Rectal smooth muscle tissue (tissue), 1 donor: ENCODE measurements around the gene MYH2.

Source experiments
- H3K27ac ChIP-seq: one replicate; pipeline ENCODE4 v1.7.0; 2013; ENCODE audit warnings: low read depth, low read length, inconsistent platforms
- H3K27me3 ChIP-seq: one replicate; pipeline ENCODE4 v1.7.0; 2013; ENCODE audit warnings: low read length; ENCODE audit not compliant: control insufficient read depth, insufficient read depth
- H3K36me3 ChIP-seq: one replicate; pipeline ENCODE4 v1.7.0; 2013; ENCODE audit warnings: low read length; ENCODE audit not compliant: control insufficient read depth, insufficient read depth
- H3K4me1 ChIP-seq: one replicate; pipeline ENCODE4 v1.7.0; 2013; ENCODE audit warnings: low read length; ENCODE audit not compliant: control insufficient read depth, insufficient read depth
- H3K4me3 ChIP-seq: one replicate; pipeline ENCODE4 v1.7.0; 2013; ENCODE audit warnings: low read length
- H3K9ac ChIP-seq: one replicate; pipeline ENCODE4 v1.7.0; 2013; ENCODE audit warnings: low read length

The MYH2 gene

DNA sequence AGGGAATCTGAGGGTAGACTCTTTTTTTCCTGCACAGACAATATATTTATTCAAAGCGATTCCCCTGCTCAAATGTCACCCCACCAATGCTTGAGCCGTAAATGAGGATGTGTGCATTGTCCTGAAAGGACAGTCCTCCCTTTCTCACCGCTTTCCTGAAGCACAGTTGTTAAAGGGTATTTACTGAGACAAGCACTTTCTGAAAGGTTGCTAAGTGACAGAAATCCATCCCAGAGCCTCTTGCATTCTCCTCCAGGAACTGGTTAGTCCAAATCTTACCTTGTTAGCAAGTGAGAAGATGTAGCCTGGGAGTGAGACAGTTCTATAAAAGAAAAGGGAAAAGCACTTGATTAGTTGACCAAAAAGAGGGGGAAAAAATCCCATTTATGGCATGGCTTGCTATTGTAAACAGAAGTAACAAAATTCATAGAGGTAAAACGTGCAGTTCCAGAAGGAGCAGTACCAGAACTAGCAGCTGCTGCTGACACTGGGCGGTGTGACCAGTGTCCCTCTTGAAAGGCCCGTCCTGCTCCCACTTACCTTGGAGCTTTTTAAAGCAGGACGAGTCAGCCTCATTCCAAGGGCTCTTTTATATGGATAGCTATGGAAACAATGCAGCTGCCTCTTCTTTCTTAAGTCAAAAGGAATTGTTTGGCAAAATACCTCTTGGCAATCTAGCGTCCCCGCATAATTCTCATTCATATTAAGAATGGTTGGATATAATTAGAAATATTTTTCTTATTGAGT lies at the start of gene MYH2:
Gene MYH2, minus strand, starts transcription at position 563 of the 747 bp plus-strand sequence. CDS start 1,738 bp downstream, outside the sequence.
- Histone ChIP-seq H3K36me3 (no peaks in the 10 kb centered on the region), H3K4me1 (no peaks in the 10 kb centered on the region), H3K9ac (no peak within 1 kb of the TSS), H3K27ac (no peak within 1 kb of the TSS), H3K27me3 (no peaks in the 10 kb centered on the region), H3K4me3 (no peak within 1 kb of the TSS)

DNA sequence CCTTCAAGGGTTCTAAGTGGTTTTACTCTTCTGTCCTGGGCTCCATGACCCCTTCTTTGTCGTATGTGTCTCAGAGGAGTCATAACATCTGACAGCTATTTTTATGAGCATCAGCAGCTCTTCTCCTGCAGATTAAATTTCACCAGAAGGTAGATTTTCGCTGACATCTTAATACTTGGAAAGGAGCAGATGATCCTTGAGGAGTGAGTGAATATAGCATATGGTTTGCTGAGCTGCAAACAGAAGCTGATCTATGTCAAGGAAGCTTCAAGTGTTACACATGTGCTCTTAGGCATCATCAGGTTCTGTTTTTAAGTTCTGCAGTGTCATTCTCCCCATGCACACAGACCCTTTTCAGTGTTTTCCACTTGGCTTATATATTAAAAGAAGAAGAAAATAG lies 49.2 kb upstream of the MYH2 start:
- Histone ChIP-seq H3K27me3 (no peaks in the 10 kb centered on the region), H3K36me3 (no peaks in the 10 kb centered on the region), H3K4me3 (no peak overlapping the region), H3K27ac (no peak overlapping the region), H3K9ac (no peak overlapping the region), H3K4me1 (no peaks in the 10 kb centered on the region)

DNA sequence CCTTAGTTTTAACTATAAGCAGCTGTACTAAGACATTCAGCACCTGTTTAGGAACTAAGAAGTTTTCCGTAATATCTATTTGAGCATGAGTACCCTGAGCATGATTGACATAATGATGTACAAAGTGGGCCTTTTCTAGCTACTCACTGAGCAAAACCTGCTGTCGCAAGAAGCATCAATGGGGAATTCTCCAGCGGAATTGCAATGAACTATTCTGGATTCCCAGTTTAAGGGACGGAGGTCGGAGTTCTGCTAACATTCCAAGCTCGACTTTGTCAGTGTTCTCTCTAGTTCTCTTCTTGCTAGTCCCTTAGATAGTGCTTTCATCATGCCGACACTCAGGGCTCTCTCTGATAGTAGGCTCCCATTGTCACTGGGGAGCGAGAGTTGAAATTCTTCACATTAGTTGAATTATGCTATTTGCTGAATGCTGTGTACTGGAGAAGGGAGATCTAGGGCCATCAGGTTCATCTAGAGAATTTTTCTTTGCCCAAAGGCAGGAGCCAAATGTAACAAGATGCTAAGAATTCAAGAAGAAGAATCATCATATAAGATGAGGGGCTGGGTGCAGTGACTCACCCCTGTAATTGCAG lies 40.2 kb upstream of the MYH2 start:
- Histone ChIP-seq H3K9ac (no peak overlapping the region), H3K27me3 (no peaks in the 10 kb centered on the region), H3K36me3 (no peaks in the 10 kb centered on the region), H3K27ac (no peak overlapping the region), H3K4me3 (no peak overlapping the region), H3K4me1 (no peaks in the 10 kb centered on the region)

DNA sequence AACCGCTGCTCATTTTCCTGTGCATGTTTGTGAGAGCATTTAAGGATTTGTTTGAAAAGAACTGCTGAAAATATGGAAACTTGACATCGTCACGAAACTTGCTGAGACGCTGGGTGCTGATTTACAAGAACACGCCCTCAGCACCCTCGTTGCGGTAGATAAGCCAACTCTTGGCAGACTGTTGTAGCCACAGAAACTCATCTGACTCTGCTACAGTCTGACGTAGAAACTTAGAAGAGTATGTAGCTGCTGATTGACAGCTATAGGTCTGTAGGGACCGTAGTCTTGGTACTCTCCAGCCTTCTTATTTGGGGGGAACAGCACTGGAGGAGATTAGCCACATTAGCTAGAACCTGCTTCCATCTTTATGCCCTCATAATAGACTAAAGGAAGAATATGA lies 36.1 kb upstream of the MYH2 start:
- Histone ChIP-seq H3K9ac (no peak overlapping the region), H3K4me1 (no peaks in the 10 kb centered on the region), H3K36me3 (no peaks in the 10 kb centered on the region), H3K27ac (no peak overlapping the region), H3K4me3 (no peak overlapping the region), H3K27me3 (no peaks in the 10 kb centered on the region)

DNA sequence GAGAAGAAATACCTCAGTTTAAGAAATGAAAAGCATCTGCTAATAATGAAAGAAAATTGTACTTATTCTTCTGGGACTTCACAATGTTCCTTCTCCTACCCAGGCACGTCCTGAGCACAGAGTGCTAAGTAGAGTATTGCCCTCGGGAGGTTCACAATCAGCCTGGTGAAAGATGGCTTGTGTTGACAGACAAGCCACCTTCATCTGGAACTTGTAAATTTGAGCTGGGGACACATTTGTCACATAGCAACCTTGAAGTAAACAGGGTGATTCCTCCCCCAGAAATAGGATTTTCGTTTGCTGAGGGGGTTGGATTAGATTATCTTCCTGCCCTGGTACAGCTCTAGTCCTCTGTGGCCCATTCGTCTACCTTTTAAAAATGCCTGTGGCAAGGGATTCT lies 34.4 kb upstream of the MYH2 start:
- Histone ChIP-seq H3K27me3 (no peaks in the 10 kb centered on the region), H3K4me3 (no peak overlapping the region), H3K27ac (no peak overlapping the region), H3K36me3 (no peaks in the 10 kb centered on the region), H3K9ac (no peak overlapping the region), H3K4me1 (no peaks in the 10 kb centered on the region)

DNA sequence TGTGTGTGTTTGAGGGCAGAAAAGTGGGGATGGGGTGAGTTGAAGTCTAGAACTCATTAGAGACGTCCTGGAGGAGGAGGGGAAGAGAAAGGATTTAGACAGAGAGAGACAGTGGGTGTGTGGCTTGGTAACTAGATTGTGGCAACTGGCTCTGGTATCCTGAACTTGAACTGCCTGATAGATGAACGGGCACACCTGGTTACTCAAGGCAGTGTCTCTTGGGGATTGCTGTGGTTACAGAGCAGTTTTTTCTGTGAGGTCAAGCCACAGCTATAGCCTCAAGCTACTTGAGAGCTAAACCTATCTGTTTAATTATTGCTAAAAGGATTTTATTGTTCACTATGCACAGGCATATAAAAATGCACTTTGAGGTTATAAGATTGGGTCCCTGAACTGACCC lies 29.8 kb upstream of the MYH2 start:
- no peak overlapping the region for H3K9ac ChIP-seq
- H3K36me3 ChIP-seq, result no peaks in the 10 kb centered on the region
- H3K4me1 ChIP-seq, result no peaks in the 10 kb centered on the region
- no peaks in the 10 kb centered on the region for H3K27me3 ChIP-seq
- no peak overlapping the region for H3K27ac ChIP-seq
- H3K4me3 ChIP-seq, result no peak overlapping the region

DNA sequence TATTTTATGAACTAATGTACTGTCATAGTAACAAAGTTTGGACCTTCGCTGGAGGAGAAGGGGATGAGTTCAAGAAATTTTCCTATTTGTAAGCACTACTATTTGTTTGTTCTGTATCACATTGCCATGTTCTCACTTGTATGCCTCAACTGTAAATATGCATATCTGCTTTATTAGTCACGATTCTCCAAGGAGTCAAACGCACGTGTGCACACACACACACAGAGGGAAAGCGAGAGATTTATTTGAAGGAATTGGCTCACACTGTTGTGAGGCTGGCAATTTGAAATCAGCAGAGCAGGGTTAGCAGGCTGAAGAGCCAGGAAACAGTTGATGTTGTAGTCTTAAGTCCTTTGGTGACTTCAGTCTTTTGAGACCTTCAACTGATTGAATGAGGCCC lies 24.9 kb upstream of the MYH2 start:
- no peak overlapping the region for H3K4me3 ChIP-seq
- no peaks in the 10 kb centered on the region for H3K36me3 ChIP-seq
- H3K9ac ChIP-seq, result no peak overlapping the region
- no peaks in the 10 kb centered on the region for H3K4me1 ChIP-seq
- no peak overlapping the region for H3K27ac ChIP-seq
- H3K27me3 ChIP-seq, result no peaks in the 10 kb centered on the region

DNA sequence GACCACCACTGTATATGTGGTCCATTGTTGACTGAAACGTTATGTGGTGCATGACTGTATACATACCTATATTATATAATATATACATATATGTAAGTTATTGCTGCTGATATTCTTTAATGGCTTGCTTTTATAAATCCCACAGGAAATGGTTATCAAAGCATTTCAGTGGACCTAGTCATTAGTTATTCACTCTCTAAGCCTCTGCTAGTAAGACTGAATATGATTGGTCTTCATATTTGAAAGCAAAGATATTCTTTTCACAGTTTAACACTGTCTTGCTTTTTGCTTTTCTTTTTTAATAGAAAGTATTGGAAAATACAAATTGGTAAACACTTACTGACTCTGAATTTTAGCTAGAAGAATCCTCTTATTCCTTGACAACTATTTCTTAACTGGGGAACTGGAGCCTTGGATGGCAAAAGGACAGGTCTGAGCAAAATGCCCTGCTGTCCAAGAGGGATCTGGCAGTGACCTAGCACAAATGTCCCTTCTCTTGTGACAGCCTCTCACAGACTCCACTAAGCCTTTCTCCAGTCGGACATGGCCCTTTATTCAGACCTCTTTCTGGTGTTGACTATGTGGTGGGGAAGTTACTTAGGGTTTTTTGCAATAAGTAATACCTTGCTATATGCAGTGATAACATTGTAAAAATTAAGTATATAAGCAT lies 14.7 kb upstream of the MYH2 start:
- Histone ChIP-seq H3K27ac (no peak overlapping the region), H3K9ac (no peak overlapping the region), H3K36me3 (no peaks in the 10 kb centered on the region), H3K4me1 (no peaks in the 10 kb centered on the region), H3K4me3 (no peak overlapping the region), H3K27me3 (no peaks in the 10 kb centered on the region)

DNA sequence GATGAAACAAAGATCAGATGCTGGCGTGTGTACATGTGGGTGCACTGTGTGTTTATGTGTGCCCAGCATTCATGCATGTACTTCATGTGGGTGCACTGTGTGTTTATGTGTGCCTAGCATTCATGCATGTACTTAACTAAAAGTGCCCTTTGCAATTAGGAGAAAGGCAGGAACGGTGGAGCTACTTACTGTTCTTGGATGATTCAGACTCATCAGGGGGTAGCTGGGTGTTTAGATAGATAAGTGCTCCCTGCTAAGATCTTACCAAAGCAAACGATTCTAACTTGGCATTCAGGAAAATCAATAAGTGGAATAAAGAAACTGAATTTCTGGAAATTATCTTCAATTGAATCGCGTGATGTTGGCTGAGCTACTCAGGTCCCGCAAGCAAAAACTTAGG lies 8.6 kb upstream of the MYH2 start:
- Histone ChIP-seq H3K4me3 (no peak overlapping the region), H3K9ac (no peak overlapping the region), H3K27ac (no peak overlapping the region), H3K27me3 (no peaks in the 10 kb centered on the region), H3K36me3 (no peaks in the 10 kb centered on the region), H3K4me1 (peaks cover 3% of the 10 kb centered on the region)

DNA sequence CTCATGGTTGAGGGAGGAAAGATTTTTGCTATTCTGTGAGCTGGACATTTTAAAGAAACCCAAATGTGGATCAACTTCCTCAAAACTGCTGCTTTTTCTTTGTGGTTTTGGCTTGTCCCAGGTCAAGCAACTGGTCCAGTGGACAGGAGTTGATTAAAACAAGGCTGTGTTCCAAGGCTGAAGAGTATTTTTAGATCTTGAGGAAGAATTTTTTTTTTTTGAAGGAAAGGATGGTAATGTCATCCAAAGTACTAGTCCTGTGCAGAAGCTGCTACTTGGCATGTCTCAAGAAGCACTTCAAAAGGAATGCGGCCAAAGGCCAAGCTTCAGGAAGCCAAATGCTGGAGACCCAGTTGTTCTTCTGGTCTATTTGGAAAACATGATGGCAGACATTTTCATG lies 8.0 kb upstream of the MYH2 start:
- Histone ChIP-seq H3K36me3 (no peaks in the 10 kb centered on the region), H3K27me3 (no peaks in the 10 kb centered on the region), H3K4me3 (no peak overlapping the region), H3K9ac (no peak overlapping the region), H3K27ac (no peak overlapping the region), H3K4me1 (peaks cover 3% of the 10 kb centered on the region)

DNA sequence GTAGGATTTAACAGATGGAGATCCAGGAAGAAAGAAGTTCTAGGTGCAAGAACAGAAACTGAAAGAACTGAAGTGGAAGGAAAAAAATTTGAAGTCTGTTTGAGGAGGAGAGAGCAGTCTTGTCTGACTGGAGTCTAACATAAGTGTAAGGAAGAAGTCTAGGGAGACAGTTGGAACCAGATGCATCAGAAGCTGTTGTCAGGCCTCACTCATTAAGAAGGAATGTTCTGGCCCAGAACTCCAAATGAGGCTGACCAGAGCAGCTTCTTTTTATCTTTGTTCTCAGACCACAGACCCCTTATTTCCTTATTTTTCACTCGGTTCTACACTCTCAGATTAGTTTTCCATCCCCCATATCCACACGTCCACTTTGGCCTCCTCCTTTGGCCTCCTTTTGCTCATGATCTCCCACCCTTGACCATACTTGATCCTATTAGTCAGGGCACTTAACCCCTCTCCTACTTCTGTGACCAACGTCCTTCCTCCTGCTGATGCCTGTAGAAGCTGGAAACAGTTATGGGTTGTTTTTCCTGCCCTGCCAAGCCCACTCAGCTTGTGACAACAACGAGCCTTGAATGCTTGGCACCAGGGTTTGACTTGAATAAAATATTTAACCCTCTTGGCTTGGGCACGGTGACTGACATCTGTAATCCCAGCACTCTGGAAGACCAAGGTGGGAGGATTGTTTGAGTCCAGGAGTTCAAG lies 7.0 kb upstream of the MYH2 start:
- Histone ChIP-seq H3K27me3 (no peaks in the 10 kb centered on the region), H3K4me1 (peaks cover 3% of the 10 kb centered on the region), H3K9ac (no peak overlapping the region), H3K27ac (no peak overlapping the region), H3K36me3 (no peaks in the 10 kb centered on the region), H3K4me3 (no peak overlapping the region)

DNA sequence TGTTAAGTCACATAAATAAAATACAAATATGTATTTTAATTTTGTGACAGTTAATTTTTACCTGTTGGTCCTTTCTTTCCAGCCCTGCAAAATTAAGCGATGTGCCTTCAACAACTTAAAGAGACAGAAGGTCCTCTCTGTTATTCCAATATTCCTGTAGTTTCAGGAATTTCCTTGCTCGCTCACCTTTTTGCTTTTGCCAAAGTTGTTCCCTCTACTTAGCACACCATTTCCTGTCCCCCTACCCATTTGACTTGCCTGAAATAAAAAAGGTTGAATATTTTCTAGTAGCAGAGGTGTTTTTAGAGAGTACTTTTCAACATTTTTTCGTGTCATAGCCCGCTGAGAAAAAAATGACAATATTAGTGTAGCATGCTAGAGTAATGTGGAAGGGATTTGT lies 556 bp upstream of the MYH2 start:
- H3K4me1 ChIP-seq, result no peaks in the 10 kb centered on the region
- H3K27ac ChIP-seq, result no peak overlapping the region
- H3K27me3 ChIP-seq, result no peaks in the 10 kb centered on the region
- H3K36me3 ChIP-seq, result no peaks in the 10 kb centered on the region
- H3K9ac ChIP-seq, result no peak overlapping the region
- no peak overlapping the region for H3K4me3 ChIP-seq
